HEK293 (cell line): Measurements from ENCODE around the gene GAMT.

ENCODE experiments used
- BCL11B ChIP-seq: fragments of 450-650 bp; formaldehyde crosslinking; IDR thresholded peaks from 2 replicates; pipeline ENCODE4 v1.5.1; 2016; ENCODE audit warnings: low read depth, missing biosample characterization, missing genetic modification characterization
- FEZF1 ChIP-seq: fragments of 450-650 bp; formaldehyde crosslinking; IDR thresholded peaks from 2 replicates; pipeline ENCODE4 v1.5.1; 2016; ENCODE audit warnings: missing biosample characterization, missing genetic modification characterization
- MEIS1 ChIP-seq: sonication (generic); formaldehyde crosslinking; IDR thresholded peaks from 2 replicates; pipeline ENCODE4 v1.8.1; 2022; ENCODE audit warnings: missing genetic modification reagents, mild to moderate bottlenecking, borderline replicate concordance
- SALL2 ChIP-seq: fragments of 450-650 bp; formaldehyde crosslinking; IDR thresholded peaks from 2 replicates; pipeline ENCODE4 v1.5.0; 2017; ENCODE audit warnings: missing biosample characterization, mild to moderate bottlenecking, missing genetic modification characterization, borderline replicate concordance
- TRIM28 ChIP-seq: IDR thresholded peaks from 2 replicates; pipeline ENCODE4 v1.6.1; 2011; ENCODE audit warnings: low read length, control low read depth, borderline replicate concordance
- ZFP41 ChIP-seq: fragments of 450-650 bp; formaldehyde crosslinking; IDR thresholded peaks from 2 replicates; pipeline ENCODE4 v1.5.1; 2016; ENCODE audit warnings: missing biosample characterization, missing genetic modification characterization, borderline replicate concordance
- ZNF10 ChIP-seq: fragments of 450-650 bp; formaldehyde crosslinking; IDR thresholded peaks from 2 replicates; pipeline ENCODE4 v1.5.1; 2017; ENCODE audit warnings: missing biosample characterization, missing genetic modification characterization
- ZNF121 ChIP-seq: fragments of 450-650 bp; formaldehyde crosslinking; IDR thresholded peaks from 2 replicates; pipeline ENCODE4 v1.5.1; 2016; ENCODE audit warnings: missing biosample characterization, missing genetic modification characterization
- ZNF16 ChIP-seq: fragments of 450-650 bp; formaldehyde crosslinking; IDR thresholded peaks from 2 replicates; pipeline ENCODE4 v1.5.1; 2016; ENCODE audit warnings: low read depth, missing biosample characterization, missing genetic modification characterization
- ZNF202 ChIP-seq: fragments of 450-650 bp; formaldehyde crosslinking; IDR thresholded peaks from 2 replicates; pipeline ENCODE4 v1.5.1; 2016; ENCODE audit warnings: missing biosample characterization, missing genetic modification characterization, borderline replicate concordance
- ZNF23 ChIP-seq: fragments of 450-650 bp; formaldehyde crosslinking; IDR thresholded peaks from 2 replicates; pipeline ENCODE4 v1.5.1; 2016; ENCODE audit warnings: missing biosample characterization, missing genetic modification characterization, borderline replicate concordance
- ZNF37A ChIP-seq: fragments of 450-650 bp; IDR thresholded peaks from 2 replicates; pipeline ENCODE4 v1.5.1; 2018; ENCODE audit warnings: missing biosample characterization, missing genetic modification characterization
- ZNF391 ChIP-seq: fragments of 450-650 bp; formaldehyde crosslinking; IDR thresholded peaks from 2 replicates; pipeline ENCODE4 v1.5.1; 2016; ENCODE audit warnings: low read depth, missing biosample characterization, missing genetic modification characterization, borderline replicate concordance
- ZNF394 ChIP-seq: fragments of 450-650 bp; formaldehyde crosslinking; IDR thresholded peaks from 2 replicates; pipeline ENCODE4 v1.5.1; 2016; ENCODE audit warnings: missing biosample characterization, missing genetic modification characterization, mild to moderate bottlenecking, moderate library complexity, borderline replicate concordance
- ZNF48 ChIP-seq: fragments of 450-650 bp; formaldehyde crosslinking; IDR thresholded peaks from 2 replicates; pipeline ENCODE4 v1.5.1; 2016; ENCODE audit warnings: missing biosample characterization, missing genetic modification characterization
- ZNF510 ChIP-seq: fragments of 450-650 bp; formaldehyde crosslinking; IDR thresholded peaks from 2 replicates; pipeline ENCODE4 v1.5.1; 2018; ENCODE audit warnings: mild to moderate bottlenecking, missing genetic modification characterization, missing biosample characterization; ENCODE audit not compliant: insufficient replicate concordance
- ZNF514 ChIP-seq: fragments of 450-650 bp; formaldehyde crosslinking; IDR thresholded peaks from 2 replicates; pipeline ENCODE4 v1.5.1; 2016; ENCODE audit warnings: missing biosample characterization, missing genetic modification characterization
- ZNF529 ChIP-seq: fragments of 450-650 bp; formaldehyde crosslinking; IDR thresholded peaks from 2 replicates; pipeline ENCODE4 v1.5.1; 2017; ENCODE audit warnings: missing genetic modification characterization, missing biosample characterization; ENCODE audit not compliant: insufficient replicate concordance
- ZNF555 ChIP-seq: fragments of 450-650 bp; formaldehyde crosslinking; conservative IDR thresholded peaks from 2 replicates; pipeline ENCODE4 v1.5.1; 2017; ENCODE audit warnings: missing biosample characterization, mild to moderate bottlenecking, missing genetic modification characterization, inconsistent platforms
- TF ChIP-seq, protein P1 (sequence below): fragments of 450-650 bp; formaldehyde crosslinking; IDR thresholded peaks from 2 replicates; pipeline ENCODE4 v1.5.1; 2016; ENCODE audit warnings: missing biosample characterization, missing genetic modification characterization
- TF ChIP-seq, protein P2 (sequence below): fragments of 450-650 bp; formaldehyde crosslinking; IDR thresholded peaks from 2 replicates; pipeline ENCODE4 v1.5.1; 2016; ENCODE audit warnings: missing biosample characterization, missing genetic modification characterization
- TF ChIP-seq, protein P3 (sequence below): fragments of 450-650 bp; formaldehyde crosslinking; IDR thresholded peaks from 2 replicates; pipeline ENCODE4 v1.5.1; 2016; ENCODE audit warnings: missing biosample characterization, missing genetic modification characterization, borderline replicate concordance
- TF ChIP-seq, protein P4 (sequence below): fragments of 450-650 bp; formaldehyde crosslinking; IDR thresholded peaks from 2 replicates; pipeline ENCODE4 v1.5.1; 2016; ENCODE audit warnings: missing biosample characterization, missing genetic modification characterization
- TF ChIP-seq, protein P5 (sequence below): fragments of 450-650 bp; formaldehyde crosslinking; IDR thresholded peaks from 2 replicates; pipeline ENCODE4 v1.5.1; 2017; ENCODE audit warnings: missing biosample characterization, missing genetic modification characterization
- TF ChIP-seq, protein P6 (sequence below): fragments of 450-650 bp; formaldehyde crosslinking; optimal IDR thresholded peaks from 2 replicates; pipeline ENCODE3; 2016; ENCODE audit warnings: missing biosample characterization, mild to moderate bottlenecking, missing genetic modification characterization
- TF ChIP-seq, protein P7 (sequence below): fragments of 450-650 bp; formaldehyde crosslinking; IDR thresholded peaks from 2 replicates; pipeline ENCODE4 v1.5.1; 2017; ENCODE audit warnings: missing biosample characterization, missing genetic modification characterization
- TF ChIP-seq, protein P8 (sequence below): fragments of 450-650 bp; formaldehyde crosslinking; IDR thresholded peaks from 2 replicates; pipeline ENCODE4 v1.5.0; 2017; ENCODE audit warnings: missing biosample characterization, missing genetic modification characterization, borderline replicate concordance

Gene GAMT

DNA sequence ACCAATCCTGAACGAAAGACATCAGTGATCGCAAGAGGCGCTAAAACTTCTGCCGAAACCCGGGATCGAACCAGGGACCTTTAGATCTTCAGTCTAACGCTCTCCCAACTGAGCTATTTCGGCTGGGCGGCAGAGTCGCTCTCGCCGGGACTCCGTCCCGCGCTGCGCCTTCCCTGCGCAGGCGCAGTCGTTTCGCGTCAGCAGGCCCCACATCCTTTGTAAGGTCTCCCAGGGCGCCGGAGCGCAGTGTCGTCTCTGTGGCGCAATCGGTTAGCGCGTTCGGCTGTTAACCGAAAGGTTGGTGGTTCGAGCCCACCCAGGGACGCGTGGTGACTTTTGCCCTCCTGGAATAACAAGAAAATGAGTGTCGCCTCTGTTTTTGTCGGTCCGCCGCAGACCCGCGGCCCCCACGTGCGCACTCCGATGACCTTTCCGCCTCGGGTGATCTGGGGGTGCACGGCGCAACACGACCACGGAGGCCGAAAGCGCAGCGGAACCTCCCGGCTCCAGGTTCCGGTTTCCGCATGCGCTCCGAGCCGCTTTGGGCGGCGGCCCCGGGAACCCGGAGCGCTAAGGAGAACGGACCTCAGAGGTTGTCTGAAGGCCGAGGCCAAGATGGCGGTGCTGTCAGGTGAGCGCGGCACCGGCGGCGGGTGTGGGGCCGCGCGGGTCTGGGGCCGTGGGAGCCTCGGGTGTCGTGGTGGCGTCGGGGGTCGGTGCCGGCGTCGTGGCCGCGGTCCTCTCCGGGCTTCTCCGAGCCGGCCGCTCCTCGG, 17.8 kb downstream of the GAMT start, which contains the start of gene NDUFS7 (continued):
- TF ChIP-seq ZNF510 (peak; percentile 70), ZNF391 (peak; percentile 100), BCL11B (peak; percentile 98), SALL2 (tag by site-specific recombination) (peak; percentile 97; the same call in 1 of the 2 replicates), ZNF555 (tag by site-specific recombination) (no peak), TRIM28 (peak; percentile 88), MEIS1 (CRISPR knock-in tag) (no peak), FEZF1 (tag by site-specific recombination) (peak; percentile 57), ZNF16 (peak; percentile 53; the same call in 1 of the 2 replicates), ZNF514 (0 out of 2 replicates have a peak, but pooled peaks have one; percentile 66), ZNF121 (tag by site-specific recombination) (peak; percentile 83), ZFP41 (tag by site-specific recombination) (peak; percentile 99), ZNF529 (peak; percentile 59), ZNF48 (tag by site-specific recombination) (no peak), ZNF37A (tag by site-specific recombination) (peak; percentile 48; the same call in 1 of the 2 replicates), ZNF10 (peak; percentile 59), ZNF394 (tag by site-specific recombination) (peak; percentile 95), ZNF202 (tag by site-specific recombination) (no peak), ZNF23 (peak; percentile 58; the same call in 1 of the 2 replicates)
- TF ChIP-seq, protein P1, sequence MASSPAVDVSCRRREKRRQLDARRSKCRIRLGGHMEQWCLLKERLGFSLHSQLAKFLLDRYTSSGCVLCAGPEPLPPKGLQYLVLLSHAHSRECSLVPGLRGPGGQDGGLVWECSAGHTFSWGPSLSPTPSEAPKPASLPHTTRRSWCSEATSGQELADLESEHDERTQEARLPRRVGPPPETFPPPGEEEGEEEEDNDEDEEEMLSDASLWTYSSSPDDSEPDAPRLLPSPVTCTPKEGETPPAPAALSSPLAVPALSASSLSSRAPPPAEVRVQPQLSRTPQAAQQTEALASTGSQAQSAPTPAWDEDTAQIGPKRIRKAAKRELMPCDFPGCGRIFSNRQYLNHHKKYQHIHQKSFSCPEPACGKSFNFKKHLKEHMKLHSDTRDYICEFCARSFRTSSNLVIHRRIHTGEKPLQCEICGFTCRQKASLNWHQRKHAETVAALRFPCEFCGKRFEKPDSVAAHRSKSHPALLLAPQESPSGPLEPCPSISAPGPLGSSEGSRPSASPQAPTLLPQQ (tag by site-specific recombination), result peak; percentile 97
- TF ChIP-seq, protein P2, sequence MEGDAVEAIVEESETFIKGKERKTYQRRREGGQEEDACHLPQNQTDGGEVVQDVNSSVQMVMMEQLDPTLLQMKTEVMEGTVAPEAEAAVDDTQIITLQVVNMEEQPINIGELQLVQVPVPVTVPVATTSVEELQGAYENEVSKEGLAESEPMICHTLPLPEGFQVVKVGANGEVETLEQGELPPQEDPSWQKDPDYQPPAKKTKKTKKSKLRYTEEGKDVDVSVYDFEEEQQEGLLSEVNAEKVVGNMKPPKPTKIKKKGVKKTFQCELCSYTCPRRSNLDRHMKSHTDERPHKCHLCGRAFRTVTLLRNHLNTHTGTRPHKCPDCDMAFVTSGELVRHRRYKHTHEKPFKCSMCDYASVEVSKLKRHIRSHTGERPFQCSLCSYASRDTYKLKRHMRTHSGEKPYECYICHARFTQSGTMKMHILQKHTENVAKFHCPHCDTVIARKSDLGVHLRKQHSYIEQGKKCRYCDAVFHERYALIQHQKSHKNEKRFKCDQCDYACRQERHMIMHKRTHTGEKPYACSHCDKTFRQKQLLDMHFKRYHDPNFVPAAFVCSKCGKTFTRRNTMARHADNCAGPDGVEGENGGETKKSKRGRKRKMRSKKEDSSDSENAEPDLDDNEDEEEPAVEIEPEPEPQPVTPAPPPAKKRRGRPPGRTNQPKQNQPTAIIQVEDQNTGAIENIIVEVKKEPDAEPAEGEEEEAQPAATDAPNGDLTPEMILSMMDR, result peak; percentile 54
- TF ChIP-seq, protein P3, sequence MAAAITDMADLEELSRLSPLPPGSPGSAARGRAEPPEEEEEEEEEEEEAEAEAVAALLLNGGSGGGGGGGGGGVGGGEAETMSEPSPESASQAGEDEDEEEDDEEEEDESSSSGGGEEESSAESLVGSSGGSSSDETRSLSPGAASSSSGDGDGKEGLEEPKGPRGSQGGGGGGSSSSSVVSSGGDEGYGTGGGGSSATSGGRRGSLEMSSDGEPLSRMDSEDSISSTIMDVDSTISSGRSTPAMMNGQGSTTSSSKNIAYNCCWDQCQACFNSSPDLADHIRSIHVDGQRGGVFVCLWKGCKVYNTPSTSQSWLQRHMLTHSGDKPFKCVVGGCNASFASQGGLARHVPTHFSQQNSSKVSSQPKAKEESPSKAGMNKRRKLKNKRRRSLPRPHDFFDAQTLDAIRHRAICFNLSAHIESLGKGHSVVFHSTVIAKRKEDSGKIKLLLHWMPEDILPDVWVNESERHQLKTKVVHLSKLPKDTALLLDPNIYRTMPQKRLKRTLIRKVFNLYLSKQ (tag by site-specific recombination), result peak; percentile 92
- TF ChIP-seq, protein P4, sequence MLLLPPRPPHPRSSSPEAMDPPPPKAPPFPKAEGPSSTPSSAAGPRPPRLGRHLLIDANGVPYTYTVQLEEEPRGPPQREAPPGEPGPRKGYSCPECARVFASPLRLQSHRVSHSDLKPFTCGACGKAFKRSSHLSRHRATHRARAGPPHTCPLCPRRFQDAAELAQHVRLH (tag by site-specific recombination), result peak; percentile 99
- TF ChIP-seq, protein P5, sequence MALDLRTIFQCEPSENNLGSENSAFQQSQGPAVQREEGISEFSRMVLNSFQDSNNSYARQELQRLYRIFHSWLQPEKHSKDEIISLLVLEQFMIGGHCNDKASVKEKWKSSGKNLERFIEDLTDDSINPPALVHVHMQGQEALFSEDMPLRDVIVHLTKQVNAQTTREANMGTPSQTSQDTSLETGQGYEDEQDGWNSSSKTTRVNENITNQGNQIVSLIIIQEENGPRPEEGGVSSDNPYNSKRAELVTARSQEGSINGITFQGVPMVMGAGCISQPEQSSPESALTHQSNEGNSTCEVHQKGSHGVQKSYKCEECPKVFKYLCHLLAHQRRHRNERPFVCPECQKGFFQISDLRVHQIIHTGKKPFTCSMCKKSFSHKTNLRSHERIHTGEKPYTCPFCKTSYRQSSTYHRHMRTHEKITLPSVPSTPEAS, result peak; percentile 86
- TF ChIP-seq, protein P6, sequence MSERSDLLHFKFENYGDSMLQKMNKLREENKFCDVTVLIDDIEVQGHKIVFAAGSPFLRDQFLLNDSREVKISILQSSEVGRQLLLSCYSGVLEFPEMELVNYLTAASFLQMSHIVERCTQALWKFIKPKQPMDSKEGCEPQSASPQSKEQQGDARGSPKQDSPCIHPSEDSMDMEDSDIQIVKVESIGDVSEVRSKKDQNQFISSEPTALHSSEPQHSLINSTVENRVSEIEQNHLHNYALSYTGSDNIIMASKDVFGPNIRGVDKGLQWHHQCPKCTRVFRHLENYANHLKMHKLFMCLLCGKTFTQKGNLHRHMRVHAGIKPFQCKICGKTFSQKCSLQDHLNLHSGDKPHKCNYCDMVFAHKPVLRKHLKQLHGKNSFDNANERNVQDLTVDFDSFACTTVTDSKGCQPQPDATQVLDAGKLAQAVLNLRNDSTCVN (tag by site-specific recombination), result peak; percentile 93
- TF ChIP-seq, protein P7, sequence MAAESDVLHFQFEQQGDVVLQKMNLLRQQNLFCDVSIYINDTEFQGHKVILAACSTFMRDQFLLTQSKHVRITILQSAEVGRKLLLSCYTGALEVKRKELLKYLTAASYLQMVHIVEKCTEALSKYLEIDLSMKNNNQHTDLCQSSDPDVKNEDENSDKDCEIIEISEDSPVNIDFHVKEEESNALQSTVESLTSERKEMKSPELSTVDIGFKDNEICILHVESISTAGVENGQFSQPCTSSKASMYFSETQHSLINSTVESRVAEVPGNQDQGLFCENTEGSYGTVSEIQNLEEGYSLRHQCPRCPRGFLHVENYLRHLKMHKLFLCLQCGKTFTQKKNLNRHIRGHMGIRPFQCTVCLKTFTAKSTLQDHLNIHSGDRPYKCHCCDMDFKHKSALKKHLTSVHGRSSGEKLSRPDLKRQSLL (tag by site-specific recombination), result peak; percentile 90
- TF ChIP-seq, protein P8, sequence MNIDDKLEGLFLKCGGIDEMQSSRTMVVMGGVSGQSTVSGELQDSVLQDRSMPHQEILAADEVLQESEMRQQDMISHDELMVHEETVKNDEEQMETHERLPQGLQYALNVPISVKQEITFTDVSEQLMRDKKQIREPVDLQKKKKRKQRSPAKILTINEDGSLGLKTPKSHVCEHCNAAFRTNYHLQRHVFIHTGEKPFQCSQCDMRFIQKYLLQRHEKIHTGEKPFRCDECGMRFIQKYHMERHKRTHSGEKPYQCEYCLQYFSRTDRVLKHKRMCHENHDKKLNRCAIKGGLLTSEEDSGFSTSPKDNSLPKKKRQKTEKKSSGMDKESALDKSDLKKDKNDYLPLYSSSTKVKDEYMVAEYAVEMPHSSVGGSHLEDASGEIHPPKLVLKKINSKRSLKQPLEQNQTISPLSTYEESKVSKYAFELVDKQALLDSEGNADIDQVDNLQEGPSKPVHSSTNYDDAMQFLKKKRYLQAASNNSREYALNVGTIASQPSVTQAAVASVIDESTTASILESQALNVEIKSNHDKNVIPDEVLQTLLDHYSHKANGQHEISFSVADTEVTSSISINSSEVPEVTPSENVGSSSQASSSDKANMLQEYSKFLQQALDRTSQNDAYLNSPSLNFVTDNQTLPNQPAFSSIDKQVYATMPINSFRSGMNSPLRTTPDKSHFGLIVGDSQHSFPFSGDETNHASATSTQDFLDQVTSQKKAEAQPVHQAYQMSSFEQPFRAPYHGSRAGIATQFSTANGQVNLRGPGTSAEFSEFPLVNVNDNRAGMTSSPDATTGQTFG, result peak; percentile 99
